SK-N-SH (cell line): Measurements from ENCODE around the gene SMAD3. TPM values are rescaled to one million over a fixed set of nuclear protein-coding genes. Genes with fewer than 3 reads are reported as not detected.

ENCODE experiments used
- CTCF ChIA-PET: fragments of 300-600, 350-600 bp; formaldehyde crosslinking; extraction: SDS; loops from one replicate; lab custom pipeline; 2021; lab: Yijun Ruan, JAX
- POLR2A ChIA-PET: fragments of 350-600 bp; sonication (Branson Sonifier 250); formaldehyde crosslinking; extraction: SDS; loops from one replicate; lab custom pipeline; 2020; ENCODE audit warnings: antibody characterized with exemption, inconsistent platforms; lab: Yijun Ruan, JAX
- DNase-seq: peaks from one replicate; pipeline ENCODE4 v3.0.0; 2012
- H2AFZ ChIP-seq: fragments of 200-600 bp; sonication (generic); 2 replicates; pipeline ENCODE4 v1.8.1; 2016; ENCODE audit warnings: antibody characterized with exemption, mild to moderate bottlenecking, low read depth
- H3F3A ChIP-seq: fragments of 200-600 bp; sonication (generic); replicated peaks from 2 replicates; pipeline ENCODE3; 2016; ENCODE audit warnings: antibody characterized with exemption, mild to moderate bottlenecking; ENCODE audit not compliant: insufficient read depth
- H3K27ac ChIP-seq, 2 experiments: fragments of 200-500 bp in 1 of 2; fragments of 200-600 bp in 1 of 2; sonication (Bioruptor generic) in 1 of 2; sonication (generic), shearing (Covaris generic) in 1 of 2; 2 replicates each; pipeline versions ENCODE4 v1.5.1 to v1.6.1; 2014 to 2016; ENCODE audit warnings: low read depth in 2 of 2, inconsistent platforms in 1 of 2, low read length in 1 of 2, mild to moderate bottlenecking in 1 of 2, mixed read lengths in 1 of 2
- H3K27me3 ChIP-seq: fragments of 200-600 bp; sonication (generic), shearing (Covaris generic); 2 replicates; pipeline ENCODE4 v1.6.1; 2016; ENCODE audit warnings: mixed run types; ENCODE audit not compliant: insufficient read depth
- H3K36me3 ChIP-seq, 2 experiments: fragments of 200-500 bp in 1 of 2; fragments of 200-600 bp in 1 of 2; sonication (Bioruptor generic) in 1 of 2; sonication (generic) in 1 of 2; replicated peaks in 1 of 2; 2 replicates each; pipeline versions ENCODE3 to v1.5.1; 2014 to 2016; ENCODE audit warnings: low read length in 1 of 2, mild to moderate bottlenecking in 1 of 2; ENCODE audit not compliant: insufficient read depth in 2 of 2, control insufficient read depth in 1 of 2
- H3K4me1 ChIP-seq, 2 experiments: fragments of 200-500 bp in 1 of 2; fragments of 200-600 bp in 1 of 2; sonication (Bioruptor generic) in 1 of 2; sonication (generic), shearing (Covaris generic) in 1 of 2; 2 replicates each; pipeline versions ENCODE4 v1.5.1 to v1.6.1; 2014 to 2016; ENCODE audit warnings: low read depth in 1 of 2, low read length in 1 of 2, mixed run types in 1 of 2; ENCODE audit not compliant: insufficient read depth in 2 of 2, control insufficient read depth in 1 of 2
- H3K4me2 ChIP-seq: fragments of 200-600 bp; sonication (generic), shearing (Covaris generic); 2 replicates; pipeline ENCODE4 v1.6.1; 2017; ENCODE audit warnings: mixed run types
- H3K4me3 ChIP-seq, 2 experiments: fragments of 200-500 bp in 1 of 2; fragments of 200-600 bp in 1 of 2; sonication (Bioruptor generic) in 1 of 2; sonication (generic), shearing (Covaris generic) in 1 of 2; 2 replicates each; pipeline versions ENCODE4 v1.5.1 to v1.8.1; 2014 to 2016; ENCODE audit warnings: low read depth in 2 of 2, inconsistent platforms in 1 of 2, low read length in 1 of 2, mild to moderate bottlenecking in 1 of 2, mixed read lengths in 1 of 2, moderate library complexity in 1 of 2
- H3K79me2 ChIP-seq: fragments of 200-600 bp; sonication (generic); 2 replicates; pipeline ENCODE4 v1.8.1; 2017; ENCODE audit warnings: mild to moderate bottlenecking; ENCODE audit not compliant: insufficient read depth
- H3K9ac ChIP-seq: fragments of 200-600 bp; sonication (generic); 2 replicates; pipeline ENCODE4 v1.6.1; 2017; ENCODE audit warnings: mixed run types
- H3K9me2 ChIP-seq: fragments of 200-600 bp; sonication (generic); 2 replicates; pipeline ENCODE4 v1.6.1; 2017; ENCODE audit warnings: mixed run types
- H3K9me3 ChIP-seq: fragments of 200-600 bp; sonication (generic); 2 replicates; pipeline ENCODE4 v1.6.1; 2017; ENCODE audit warnings: mixed run types, mild to moderate bottlenecking, moderate library complexity
- H4K20me1 ChIP-seq: fragments of 200-600 bp; sonication (generic); 2 replicates; pipeline ENCODE4 v1.6.1; 2017; ENCODE audit warnings: mild to moderate bottlenecking, mixed run types; ENCODE audit not compliant: insufficient read depth
- CHD2 ChIP-seq: fragments of 150-350 bp; IDR thresholded peaks from 2 replicates; pipeline ENCODE4 v1.6.1; 2018; ENCODE audit warnings: low read length; ENCODE audit not compliant: partially characterized antibody
- ELF1 ChIP-seq: IDR thresholded peaks from 2 replicates; pipeline ENCODE4 v1.4.0; 2012
- EP300 ChIP-seq, 2 experiments: IDR thresholded peaks; 2 replicates each; pipeline versions ENCODE4 v1.4.0 to v1.6.1; 2012; ENCODE audit warnings: borderline replicate concordance in 1 of 2, low read depth in 1 of 2, low read length in 1 of 2
- FOSL2 ChIP-seq: IDR thresholded peaks from 2 replicates; pipeline ENCODE4 v1.4.0; 2012; ENCODE audit warnings: low read depth, mild to moderate bottlenecking, moderate library complexity, borderline replicate concordance
- FOXJ3 ChIP-seq: sonication (generic); formaldehyde crosslinking; IDR thresholded peaks from 2 replicates; pipeline ENCODE4 v1.5.1; 2020; ENCODE audit warnings: mild to moderate bottlenecking, missing genetic modification reagents
- FOXM1 ChIP-seq: IDR thresholded peaks from 2 replicates; pipeline ENCODE4 v1.4.0; 2012; ENCODE audit warnings: low read depth, mild to moderate bottlenecking
- GATA2 ChIP-seq: sonication (generic); formaldehyde crosslinking; IDR thresholded peaks from 2 replicates; pipeline ENCODE4 v1.5.0; 2020; ENCODE audit warnings: mild to moderate bottlenecking, missing genetic modification reagents
- JUND ChIP-seq: IDR thresholded peaks from 2 replicates; pipeline ENCODE4 v1.4.0; 2012
- MXI1 ChIP-seq: IDR thresholded peaks from 2 replicates; pipeline ENCODE4 v1.6.1; 2012; ENCODE audit warnings: mild to moderate bottlenecking, low read depth, low read length, improper control_type of control experiment
- NFIC ChIP-seq: IDR thresholded peaks from 2 replicates; pipeline ENCODE4 v1.4.0; 2012; ENCODE audit warnings: borderline replicate concordance
- NRF1 ChIP-seq: IDR thresholded peaks from 2 replicates; pipeline ENCODE4 v1.6.1; 2012; ENCODE audit warnings: low read depth, mild to moderate bottlenecking, low read length
- RAD21 ChIP-seq: IDR thresholded peaks from 2 replicates; pipeline ENCODE4 v1.6.1; 2012; ENCODE audit warnings: mild to moderate bottlenecking, low read length
- RXRA ChIP-seq: IDR thresholded peaks from 2 replicates; pipeline ENCODE4 v1.4.0; 2012; ENCODE audit warnings: low read depth, mild to moderate bottlenecking, borderline replicate concordance
- SIN3A ChIP-seq: IDR thresholded peaks from 2 replicates; pipeline ENCODE4 v1.6.1; 2012; ENCODE audit warnings: low read depth, mild to moderate bottlenecking, low read length, moderate library complexity, borderline replicate concordance
- SMC3 ChIP-seq: IDR thresholded peaks from 2 replicates; pipeline ENCODE4 v1.6.1; 2012; ENCODE audit warnings: low read depth, low read length, improper control_type of control experiment
- TCF12 ChIP-seq: IDR thresholded peaks from 2 replicates; pipeline ENCODE4 v1.4.0; 2012
- WGBS: methylation state at CpG from one replicate; pipeline ENCODE4 v1.1.6; 2017; ENCODE audit warnings: low lambda C conversion rate; 5-methylcytosine and 5-hydroxymethylcytosine counted together
- polyA plus RNA-seq, 3 experiments: library from polyadenylated mRNA; depleted of rRNA; stranded (reverse); fragments of >200 nt; gene quantifications; 2 replicates each; pipeline ENCODE4 v1.2.3, GENCODE V29; 2012
- TF ChIP-seq, protein P1 (sequence below): fragments of 150-350 bp; IDR thresholded peaks from 2 replicates; pipeline ENCODE4 v1.6.1; 2017; ENCODE audit warnings: antibody characterized with exemption, low read length, low read depth, borderline replicate concordance
- TF ChIP-seq, protein P2 (sequence below): IDR thresholded peaks from 2 replicates; pipeline ENCODE4 v1.6.1; 2012; ENCODE audit warnings: mild to moderate bottlenecking, low read depth, low read length, moderate library complexity
- TF ChIP-seq, protein P3 (sequence below): fragments of 150-350 bp; IDR thresholded peaks from 2 replicates; pipeline ENCODE4 v1.6.1; 2016; ENCODE audit warnings: mild to moderate bottlenecking, low read depth, low read length
- TF ChIP-seq, protein P4 (sequence below): IDR thresholded peaks from 2 replicates; pipeline ENCODE4 v1.4.0; 2012; ENCODE audit warnings: low read depth, borderline replicate concordance

The SMAD3 gene
- polyA plus RNA-seq, 1 of the 3 experiments (the other 2 are of a cell fraction): 19.5 TPM

DNA sequence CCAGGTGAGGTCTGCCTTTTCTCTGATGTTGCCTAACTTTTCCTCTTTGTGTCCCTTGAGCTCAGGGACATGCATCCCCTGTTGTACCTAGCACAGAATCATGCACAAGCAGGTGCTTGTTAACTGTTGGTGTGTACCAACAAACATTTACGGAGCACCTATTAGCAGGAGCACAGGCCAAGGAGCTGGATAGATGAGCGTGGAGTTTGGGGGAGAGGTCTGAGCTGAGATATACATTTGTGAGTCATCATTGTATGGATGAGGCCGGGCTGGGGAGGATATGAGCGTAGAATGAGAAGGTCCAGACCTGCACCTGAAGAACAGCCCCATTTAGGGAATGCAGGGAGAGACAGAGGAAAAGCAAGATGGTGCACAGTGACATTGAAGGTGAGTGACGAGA lies 53.4 kb downstream of the SMAD3 start (continued):
- TF ChIP-seq JUND (no peak), EP300 (IDR thresholded peaks at IDR 0.05; ENCODE audit: borderline replicate concordance in 1 of 2, low read depth in 1 of 2, low read length in 1 of 2) (no peak), MXI1 (no peak)
- TF ChIP-seq, protein P1, sequence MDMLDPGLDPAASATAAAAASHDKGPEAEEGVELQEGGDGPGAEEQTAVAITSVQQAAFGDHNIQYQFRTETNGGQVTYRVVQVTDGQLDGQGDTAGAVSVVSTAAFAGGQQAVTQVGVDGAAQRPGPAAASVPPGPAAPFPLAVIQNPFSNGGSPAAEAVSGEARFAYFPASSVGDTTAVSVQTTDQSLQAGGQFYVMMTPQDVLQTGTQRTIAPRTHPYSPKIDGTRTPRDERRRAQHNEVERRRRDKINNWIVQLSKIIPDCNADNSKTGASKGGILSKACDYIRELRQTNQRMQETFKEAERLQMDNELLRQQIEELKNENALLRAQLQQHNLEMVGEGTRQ: no peak

DNA sequence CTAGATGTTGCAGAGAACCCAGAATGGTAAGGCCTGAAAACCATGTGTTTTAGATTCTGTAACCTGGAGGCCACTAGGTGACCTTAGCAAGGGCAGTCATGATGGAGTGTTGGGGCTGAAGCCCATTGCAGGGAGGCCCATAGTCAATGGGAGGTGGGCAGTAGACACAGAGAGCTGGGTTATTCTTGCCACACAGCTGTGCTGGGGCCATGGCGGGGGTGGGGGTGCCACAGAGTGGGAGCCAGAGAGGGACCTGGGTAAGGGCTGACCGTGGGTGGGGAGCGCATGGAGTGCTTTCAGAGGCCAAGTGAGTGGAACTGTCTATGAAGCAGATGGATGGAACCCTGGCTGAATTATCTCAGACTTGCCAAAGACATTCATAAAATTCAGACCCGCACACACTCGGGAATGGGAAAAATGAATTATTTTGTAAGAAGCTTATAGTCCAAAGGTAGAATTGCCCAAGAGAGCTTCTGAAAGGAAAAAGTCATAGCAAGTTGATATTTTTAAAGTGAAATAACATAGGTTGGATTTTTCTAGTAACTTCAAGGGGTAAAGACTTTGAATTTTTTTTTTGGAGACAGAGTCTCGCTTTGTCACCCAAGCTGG lies 53.9 kb downstream of the SMAD3 start:
- H3K9me3 ChIP-seq: no peaks in the 10 kb centered on the region
- CTCF ChIA-PET: interaction anchor here (1.0 kb wide), 1 partner anchor 1431 kb away, joined by 3 read pairs; no protein-coding TSS in a partner anchor
- H4K20me1 ChIP-seq: no peaks in the 10 kb centered on the region
- peak overlapping the region in 1 of 2 experiments; percentile 99; a peak in 2 of 4 replicates for H3K27ac ChIP-seq
- no peaks in the 10 kb centered on the region for H3K36me3 ChIP-seq
- peaks cover 31% of the 10 kb centered on the region for H3F3A ChIP-seq
- H3K9me2 ChIP-seq: no peaks in the 10 kb centered on the region
- peaks cover 92% of the 10 kb centered on the region for H3K79me2 ChIP-seq
- TF ChIP-seq NRF1: no peak
- TF ChIP-seq FOXJ3 (CRISPR knock-in tag): no peak
- no peak for TF ChIP-seq JUND
- TF ChIP-seq, protein P2, sequence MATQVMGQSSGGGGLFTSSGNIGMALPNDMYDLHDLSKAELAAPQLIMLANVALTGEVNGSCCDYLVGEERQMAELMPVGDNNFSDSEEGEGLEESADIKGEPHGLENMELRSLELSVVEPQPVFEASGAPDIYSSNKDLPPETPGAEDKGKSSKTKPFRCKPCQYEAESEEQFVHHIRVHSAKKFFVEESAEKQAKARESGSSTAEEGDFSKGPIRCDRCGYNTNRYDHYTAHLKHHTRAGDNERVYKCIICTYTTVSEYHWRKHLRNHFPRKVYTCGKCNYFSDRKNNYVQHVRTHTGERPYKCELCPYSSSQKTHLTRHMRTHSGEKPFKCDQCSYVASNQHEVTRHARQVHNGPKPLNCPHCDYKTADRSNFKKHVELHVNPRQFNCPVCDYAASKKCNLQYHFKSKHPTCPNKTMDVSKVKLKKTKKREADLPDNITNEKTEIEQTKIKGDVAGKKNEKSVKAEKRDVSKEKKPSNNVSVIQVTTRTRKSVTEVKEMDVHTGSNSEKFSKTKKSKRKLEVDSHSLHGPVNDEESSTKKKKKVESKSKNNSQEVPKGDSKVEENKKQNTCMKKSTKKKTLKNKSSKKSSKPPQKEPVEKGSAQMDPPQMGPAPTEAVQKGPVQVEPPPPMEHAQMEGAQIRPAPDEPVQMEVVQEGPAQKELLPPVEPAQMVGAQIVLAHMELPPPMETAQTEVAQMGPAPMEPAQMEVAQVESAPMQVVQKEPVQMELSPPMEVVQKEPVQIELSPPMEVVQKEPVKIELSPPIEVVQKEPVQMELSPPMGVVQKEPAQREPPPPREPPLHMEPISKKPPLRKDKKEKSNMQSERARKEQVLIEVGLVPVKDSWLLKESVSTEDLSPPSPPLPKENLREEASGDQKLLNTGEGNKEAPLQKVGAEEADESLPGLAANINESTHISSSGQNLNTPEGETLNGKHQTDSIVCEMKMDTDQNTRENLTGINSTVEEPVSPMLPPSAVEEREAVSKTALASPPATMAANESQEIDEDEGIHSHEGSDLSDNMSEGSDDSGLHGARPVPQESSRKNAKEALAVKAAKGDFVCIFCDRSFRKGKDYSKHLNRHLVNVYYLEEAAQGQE: no peak
- no peak for TF ChIP-seq ELF1
- no peak for TF ChIP-seq CHD2
- no peak for TF ChIP-seq MXI1
- TF ChIP-seq TCF12: no peak
- TF ChIP-seq, protein P3, sequence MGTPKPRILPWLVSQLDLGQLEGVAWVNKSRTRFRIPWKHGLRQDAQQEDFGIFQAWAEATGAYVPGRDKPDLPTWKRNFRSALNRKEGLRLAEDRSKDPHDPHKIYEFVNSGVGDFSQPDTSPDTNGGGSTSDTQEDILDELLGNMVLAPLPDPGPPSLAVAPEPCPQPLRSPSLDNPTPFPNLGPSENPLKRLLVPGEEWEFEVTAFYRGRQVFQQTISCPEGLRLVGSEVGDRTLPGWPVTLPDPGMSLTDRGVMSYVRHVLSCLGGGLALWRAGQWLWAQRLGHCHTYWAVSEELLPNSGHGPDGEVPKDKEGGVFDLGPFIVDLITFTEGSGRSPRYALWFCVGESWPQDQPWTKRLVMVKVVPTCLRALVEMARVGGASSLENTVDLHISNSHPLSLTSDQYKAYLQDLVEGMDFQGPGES: no peak
- TF ChIP-seq NFIC: no peak
- no peak for TF ChIP-seq SIN3A
- no peak for TF ChIP-seq RAD21
- TF ChIP-seq, protein P4, sequence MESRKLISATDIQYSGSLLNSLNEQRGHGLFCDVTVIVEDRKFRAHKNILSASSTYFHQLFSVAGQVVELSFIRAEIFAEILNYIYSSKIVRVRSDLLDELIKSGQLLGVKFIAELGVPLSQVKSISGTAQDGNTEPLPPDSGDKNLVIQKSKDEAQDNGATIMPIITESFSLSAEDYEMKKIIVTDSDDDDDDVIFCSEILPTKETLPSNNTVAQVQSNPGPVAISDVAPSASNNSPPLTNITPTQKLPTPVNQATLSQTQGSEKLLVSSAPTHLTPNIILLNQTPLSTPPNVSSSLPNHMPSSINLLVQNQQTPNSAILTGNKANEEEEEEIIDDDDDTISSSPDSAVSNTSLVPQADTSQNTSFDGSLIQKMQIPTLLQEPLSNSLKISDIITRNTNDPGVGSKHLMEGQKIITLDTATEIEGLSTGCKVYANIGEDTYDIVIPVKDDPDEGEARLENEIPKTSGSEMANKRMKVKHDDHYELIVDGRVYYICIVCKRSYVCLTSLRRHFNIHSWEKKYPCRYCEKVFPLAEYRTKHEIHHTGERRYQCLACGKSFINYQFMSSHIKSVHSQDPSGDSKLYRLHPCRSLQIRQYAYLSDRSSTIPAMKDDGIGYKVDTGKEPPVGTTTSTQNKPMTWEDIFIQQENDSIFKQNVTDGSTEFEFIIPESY: no peak
- no peak for TF ChIP-seq SMC3
- no peak for TF ChIP-seq FOSL2
- no peak for TF ChIP-seq EP300 (IDR thresholded peaks at IDR 0.05; ENCODE audit: borderline replicate concordance in 1 of 2, low read depth in 1 of 2, low read length in 1 of 2)
- TF ChIP-seq RXRA: no peak
- TF ChIP-seq, protein P1: no peak
- TF ChIP-seq FOXM1: no peak
- TF ChIP-seq GATA2 (CRISPR knock-in tag): no peak
- TF ChIP-seq, all 33 proteins: peak for 0
- DNase-seq: no peak
- Histone ChIP-seq H3K4me1 (peaks cover 15 to 28% of the 10 kb centered on the region in 2 experiments; a peak in 3 of 4 replicates), H2AFZ (no peak overlapping the region), H3K4me3 (no peak overlapping the region), H3K27me3 (no peaks in the 10 kb centered on the region), H3K4me2 (no peak overlapping the region), H3K9ac (no peak overlapping the region)
- 93% methylated on average over 6 of the region's 6 CpGs for WGBS
- POLR2A ChIA-PET: no interaction called here
